ENCODE results near the gene IL17F.

DNA sequence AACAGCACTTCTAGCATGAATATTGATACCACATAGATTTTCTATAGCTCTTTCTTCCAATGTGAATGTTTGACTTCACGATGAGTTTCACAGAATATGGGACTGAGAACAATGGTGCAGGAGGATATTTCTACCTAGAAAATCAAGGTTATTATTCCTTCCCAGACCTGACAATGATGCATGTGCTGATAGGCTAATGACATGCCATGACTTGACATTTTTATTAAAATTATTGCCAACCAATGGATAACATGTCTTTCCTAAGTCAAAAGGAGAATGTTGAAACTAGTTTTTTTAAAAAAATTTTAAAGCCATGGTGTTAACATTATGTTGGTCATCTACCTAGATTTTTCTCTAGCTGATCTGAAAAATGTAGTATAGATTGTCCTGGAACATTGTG, 57.2 kb downstream of the IL17F start:
- TF ChIP-seq CTCF (conservative IDR thresholded peaks at IDR 0.05; ENCODE audit: low read length) (no peak), EZH2phosphoT487 (IDR thresholded peaks at IDR 0.05; ENCODE audit: borderline replicate concordance, low read depth, low read length) (no peak)
